Putamen (tissue), 1 donor: ENCODE measurements around the gene ARID1B.
A peak's percentile ranks its signal among the peaks of the same experiment; 100 is the strongest.

ENCODE experiments used
- DNase-seq: peaks from one replicate; pipeline ENCODE4 v3.0.0-alpha.2; 2016; ENCODE audit warnings: low spot score

The ARID1B gene

DNA sequence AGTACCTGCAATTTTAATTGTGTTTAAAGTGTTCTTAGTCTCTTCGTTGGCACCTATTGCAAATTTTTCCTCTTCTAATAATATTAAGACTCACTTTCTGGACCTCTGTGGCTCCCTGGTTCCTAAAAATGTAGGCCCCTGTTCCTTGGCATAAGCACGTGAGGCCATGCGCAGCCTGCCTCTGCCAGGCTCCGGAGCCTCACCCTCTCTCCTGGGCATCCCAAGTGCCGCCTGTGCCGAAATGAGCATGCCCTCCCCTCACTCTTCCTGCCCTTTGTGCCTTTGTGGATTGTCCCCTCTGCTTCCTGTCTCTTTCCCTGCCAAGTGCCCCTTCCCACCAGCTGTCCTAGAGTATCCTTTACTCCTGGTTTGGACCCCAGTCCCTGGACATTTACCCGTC, 300.1 kb downstream of the ARID1B start:
- no peak for DNase-seq

DNA sequence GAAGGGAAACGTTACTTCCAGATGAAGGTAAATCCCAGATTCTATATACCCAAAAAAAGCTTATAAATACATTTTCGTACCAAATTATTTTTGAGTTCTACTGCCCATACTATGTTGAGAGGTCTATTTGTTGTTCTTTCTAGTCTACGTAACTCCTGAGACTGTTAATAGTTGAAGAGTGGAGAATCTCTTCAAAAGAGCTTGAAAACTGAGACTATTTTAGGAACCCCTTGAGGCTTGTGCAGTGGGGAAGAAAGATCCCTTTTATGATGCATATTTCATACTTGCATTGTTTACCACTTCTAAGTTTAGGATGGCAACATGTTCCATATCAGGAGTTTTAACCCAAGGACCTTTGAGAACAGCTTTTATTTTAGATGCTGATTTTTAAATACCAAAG, 301.1 kb downstream of the ARID1B start:
- no peak for DNase-seq

DNA sequence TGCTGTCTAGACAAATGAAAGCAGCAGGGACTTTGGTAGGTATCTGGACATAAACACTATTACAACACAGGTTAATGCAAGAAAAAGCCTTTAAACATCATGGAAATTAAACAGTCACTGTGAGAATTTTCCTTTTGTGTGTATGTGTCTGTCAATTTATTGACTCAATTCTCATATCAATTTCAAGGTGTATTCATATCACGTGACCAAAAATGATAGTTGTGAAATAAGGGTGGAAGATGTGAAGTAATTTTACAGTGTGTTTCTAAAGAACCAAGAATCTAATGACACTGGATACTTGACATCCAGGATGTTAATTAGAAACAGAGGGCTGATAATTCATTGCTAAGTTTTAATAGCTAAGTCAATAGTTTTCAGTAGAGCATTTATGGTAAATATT, 302.1 kb downstream of the ARID1B start:
- no peak for DNase-seq

DNA sequence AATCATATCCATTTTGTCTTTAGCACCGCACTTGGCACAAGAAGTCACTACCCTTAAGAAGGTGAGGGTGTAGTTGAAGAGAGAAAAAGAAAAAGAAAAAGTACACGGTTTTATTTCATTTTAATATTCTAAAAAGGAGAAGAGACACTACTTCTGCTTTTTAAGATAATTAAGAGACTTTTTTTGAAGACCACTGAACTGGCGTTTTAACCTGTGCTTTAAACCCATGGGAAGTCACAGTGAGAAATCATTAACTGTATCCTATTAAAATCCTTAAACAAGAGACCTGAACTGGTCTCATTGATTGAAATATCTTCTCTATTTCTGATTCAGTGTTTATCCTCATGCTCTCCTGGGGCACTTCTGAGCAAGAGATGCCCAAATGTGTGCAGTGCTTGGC, 302.6 kb downstream of the ARID1B start:
- no peak for DNase-seq

DNA sequence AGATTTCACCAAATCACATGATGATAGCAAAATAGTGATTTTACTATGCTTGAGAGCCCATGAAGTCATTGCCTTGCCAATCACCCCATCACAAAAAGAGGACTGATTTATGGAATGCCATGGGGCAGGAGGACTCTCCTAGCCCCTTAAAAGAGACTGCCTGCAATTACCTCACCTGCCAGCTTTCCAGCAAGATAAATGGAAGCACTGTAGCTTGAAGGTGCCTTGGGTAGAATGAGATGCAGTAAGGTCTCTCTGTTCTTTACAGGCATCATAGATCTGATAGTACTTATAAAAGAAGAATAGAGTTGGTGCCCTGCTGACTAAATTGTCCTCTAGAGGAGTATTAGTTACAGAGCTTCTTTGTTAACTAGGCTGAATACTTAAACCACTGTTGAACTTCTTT, 303.8 kb downstream of the ARID1B start:
- DNase-seq: no peak

DNA sequence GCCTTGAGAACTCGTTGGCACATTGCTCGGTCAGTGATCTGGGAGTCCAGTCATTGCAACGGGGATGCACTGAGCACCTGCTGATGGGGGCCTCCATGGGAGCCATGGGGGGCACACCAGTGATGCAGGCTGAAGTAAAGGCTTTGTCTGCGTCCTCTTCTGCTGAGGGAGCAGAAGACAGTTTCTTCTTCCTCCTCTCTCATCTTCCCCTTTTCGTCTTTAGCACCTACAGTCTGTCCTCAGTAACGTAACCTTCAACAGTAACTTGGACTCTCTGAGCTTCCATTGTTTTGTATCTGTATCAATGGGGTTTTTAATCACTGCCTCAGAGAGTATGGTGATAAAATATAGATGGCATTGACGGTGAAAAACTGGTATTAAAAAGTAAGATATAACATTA, 306.2 kb downstream of the ARID1B start:
- no peak for DNase-seq

DNA sequence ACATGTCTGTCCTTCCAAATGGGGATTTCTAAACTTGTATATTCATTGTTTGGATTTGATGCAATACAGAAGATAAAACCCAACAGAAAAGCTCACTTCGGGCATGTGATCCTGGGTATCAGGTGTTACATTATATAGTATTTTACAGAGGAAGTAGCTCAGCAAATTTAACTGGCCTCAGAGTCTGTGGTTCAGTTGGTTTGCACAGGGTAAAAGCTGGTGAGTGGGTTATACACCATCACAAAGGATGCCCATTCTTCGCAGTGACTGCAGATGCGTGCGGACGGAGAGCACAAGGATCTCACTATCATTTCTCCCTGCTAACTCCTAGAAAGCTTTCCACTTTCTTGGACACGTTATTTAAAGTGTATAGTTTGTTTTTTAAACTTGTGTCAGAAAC, 309.5 kb downstream of the ARID1B start:
- DNase-seq: no peak

DNA sequence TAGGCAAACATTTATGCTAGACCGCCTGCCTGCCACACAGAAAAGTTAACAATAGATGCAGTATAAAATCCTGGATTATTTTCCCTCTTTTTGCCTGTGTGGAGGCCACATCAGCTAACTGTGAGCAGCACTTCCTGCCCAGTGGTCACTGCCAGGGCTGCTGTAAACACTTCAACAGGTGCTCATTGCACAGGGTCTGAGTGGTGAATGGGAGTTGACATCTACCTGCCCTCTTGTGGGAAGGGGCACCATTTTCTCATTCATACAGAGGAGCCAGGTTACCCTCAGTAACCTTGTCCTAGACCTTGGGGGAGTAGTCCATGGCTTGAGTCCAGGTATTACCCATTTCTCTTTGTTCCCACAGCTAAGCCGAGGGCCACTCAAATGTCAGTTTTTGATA, 310.8 kb downstream of the ARID1B start:
- DNase-seq: no peak

DNA sequence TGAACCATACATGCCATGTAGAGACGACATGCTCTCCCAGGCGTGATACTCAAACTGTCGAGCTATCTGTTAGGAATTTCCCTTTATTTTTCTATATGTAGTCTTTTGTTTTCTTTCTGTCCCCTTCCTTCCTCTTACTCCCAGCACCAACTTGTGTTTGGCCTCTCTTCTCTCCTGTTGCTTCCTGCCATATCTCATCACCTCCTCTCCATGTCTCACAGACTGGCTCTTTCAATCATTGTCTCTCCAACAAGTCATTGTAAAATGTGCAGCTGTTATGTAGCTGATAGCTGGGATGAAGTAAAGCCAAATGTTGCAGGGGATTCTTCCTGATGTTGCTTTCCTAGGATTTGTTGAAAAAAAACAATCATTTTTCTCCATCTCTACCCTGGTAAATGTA, 311.7 kb downstream of the ARID1B start:
- no peak for DNase-seq

DNA sequence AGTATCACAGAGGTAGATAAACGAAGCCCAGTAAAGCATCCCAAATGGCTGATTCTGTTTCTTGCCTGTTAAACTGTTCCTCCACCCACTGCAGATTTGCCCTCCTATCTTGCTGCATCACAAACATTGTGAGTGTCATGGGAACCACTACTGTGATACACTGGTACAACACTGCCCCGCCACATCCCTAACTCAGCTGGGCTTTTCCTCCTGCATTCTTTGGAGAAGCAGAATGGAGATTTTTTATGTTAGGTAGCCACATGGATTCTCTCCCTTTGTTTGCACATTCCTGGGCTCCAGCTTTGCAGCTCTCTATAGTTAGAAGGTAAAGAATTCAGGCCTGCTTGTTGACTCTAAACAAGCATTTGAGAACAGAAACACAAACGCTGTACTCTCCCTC, 312.1 kb downstream of the ARID1B start:
- DNase-seq: no peak

DNA sequence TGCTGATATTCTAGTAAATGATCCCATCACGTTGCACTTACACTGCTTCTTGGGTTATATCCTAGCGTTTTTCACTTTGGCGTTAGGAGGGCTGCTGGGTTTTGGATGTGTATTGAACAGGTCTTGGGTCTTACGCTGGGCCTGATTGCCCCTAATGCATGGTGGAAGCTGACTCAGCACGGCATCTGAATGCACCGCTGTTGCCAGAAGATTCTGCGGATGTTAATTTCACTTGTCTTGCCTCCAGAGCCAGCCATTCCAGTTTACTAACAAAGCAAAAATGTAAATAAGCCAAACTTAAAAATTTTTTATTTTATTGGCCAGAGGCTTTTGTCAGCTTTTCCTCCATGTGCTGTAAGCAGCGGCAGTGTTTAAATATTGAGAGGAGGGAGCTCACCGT, 312.7 kb downstream of the ARID1B start:
- no peak for DNase-seq

DNA sequence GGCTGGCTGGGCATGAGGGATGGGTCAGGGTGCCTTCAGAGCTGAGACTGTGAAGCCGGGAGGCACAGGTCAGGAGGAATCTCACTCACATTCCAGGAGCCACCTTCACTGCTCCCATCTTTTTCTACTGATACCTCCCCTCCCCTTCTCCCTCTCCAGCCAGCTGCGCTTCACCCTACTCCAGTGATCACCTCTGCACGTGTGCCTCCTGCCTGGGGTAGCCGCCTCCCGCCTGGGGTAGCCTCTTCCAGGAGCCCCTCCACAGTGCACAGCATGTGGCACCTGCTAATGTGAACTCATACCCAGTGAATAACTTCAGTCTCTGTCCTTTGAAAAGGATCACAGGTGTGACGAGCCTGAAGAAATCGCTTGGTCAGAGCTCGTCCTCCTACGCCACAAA, 313.6 kb downstream of the ARID1B start:
- no peak for DNase-seq

DNA sequence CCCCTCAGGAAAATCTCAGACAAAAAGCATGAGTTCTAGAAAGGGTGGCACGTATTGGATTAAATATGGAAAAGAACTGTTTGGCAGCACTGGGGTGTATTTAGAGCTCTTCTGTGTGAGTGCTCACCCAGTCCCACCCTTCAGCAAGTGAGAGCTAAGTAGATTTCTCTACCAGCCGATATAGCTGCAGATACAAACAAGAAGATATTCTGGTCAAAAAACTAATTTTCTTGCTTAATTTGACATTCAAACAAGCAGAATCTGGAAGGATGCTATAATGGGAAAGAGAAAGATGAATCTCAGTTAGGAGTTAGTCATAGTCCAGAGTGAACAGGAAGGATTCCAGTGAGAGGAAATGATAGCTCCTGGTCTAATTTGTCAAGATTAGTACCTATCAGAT, 314.1 kb downstream of the ARID1B start:
- no peak for DNase-seq

DNA sequence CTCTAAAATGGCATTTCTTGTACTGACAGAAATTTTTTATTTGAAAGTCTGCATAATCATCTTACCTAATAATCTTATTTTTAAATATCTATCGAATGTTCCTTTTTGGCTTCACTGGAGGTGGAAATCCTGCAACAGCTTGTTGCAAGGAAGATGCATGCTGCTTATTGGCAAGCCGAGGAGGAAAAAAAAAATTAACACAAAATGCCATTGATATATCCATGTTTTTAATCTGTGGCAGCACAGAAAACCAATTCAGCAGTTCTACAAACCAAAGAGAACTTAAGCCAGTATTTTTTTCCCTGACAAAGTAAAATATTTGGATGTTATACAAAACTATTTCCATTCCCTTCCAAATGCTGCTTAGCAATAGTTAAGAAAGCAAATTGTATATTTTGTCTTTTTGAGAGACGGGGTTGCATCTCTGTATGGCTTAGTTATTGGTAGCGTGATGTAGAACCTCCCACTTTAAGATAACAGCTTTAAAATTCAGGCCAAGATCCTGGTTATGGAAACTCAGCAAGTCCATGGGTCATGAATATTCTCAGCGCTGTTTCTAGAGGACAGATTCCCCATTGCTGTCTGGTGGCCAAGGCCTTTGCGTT, 314.8 kb downstream of the ARID1B start:
- no peak for DNase-seq

DNA sequence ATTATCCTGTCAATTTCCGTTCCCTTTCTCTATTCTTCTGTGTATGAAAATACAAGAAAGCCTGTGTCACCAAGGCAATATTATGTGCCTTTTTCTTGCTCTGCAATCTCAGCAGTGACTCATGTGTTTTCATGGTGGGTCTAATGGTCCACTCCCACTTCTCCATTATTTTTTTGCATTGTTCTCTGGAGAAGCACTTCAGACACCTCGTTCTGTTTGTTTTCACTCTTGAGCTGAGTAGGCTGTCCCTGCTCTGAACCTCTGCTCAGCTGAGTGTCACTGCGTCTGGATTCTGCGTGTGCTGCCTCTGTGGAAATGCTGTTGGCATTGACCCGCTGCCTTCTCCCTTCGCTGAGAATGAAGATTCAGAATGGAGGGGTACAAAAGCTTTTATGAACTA, 315.6 kb downstream of the ARID1B start:
- DNase-seq: no peak

DNA sequence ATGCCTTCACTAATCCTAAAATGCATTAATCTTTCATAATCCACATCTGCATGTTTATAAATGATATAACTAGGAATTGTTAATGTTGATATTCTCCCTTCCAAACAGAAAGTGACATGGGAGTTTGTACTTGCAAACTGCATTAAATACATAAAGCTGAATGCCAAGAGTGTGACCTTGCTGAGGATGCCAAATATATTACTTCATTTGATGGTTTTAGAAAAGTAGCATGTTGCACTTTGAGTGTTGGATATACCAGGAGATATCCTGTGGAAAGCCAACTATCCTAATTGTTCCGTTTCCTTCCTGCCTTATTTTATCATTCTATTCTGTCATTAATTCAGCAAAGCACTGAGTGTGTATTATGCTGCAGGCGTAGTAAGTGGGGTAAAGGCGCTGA, 316.4 kb downstream of the ARID1B start:
- no peak for DNase-seq

DNA sequence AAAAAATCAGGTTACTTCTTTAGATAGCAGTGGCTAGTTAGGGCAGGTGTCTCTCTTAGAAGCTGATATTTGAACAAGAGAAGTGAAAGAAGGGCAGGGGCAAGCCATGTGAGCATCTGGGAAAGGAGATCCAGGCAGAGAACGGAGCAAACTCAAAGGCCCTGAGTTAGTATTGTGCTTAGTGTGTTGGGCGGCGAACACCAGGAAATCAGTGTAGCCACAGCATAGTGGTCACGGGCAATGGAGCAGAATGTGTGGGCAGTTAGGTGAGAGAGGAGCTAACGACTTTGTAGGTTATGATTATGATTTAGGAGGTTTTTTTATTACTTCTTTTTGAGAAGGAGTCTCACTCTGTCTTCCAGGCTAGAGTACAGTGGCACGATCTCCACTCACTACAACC, 316.9 kb downstream of the ARID1B start:
- DNase-seq: no peak

DNA sequence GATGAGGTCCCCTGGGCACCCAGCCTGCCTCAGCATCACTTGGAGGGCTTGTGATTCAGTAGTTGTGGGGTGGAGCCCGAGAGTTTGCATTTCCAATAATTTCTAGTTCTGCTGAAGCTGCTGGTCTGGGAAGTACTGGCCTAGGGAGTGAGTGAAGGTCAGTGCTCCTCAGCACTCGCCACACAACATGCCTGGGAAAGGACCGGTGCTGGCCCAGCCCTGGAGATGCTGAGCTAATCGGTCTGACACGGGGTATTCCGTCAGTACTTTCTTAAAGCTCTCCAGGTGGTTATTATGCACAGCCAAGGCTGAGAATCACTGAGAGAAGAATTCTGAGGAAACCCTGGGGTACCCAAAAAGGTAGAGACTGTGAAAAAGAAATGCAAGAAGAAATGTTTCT, 317.9 kb downstream of the ARID1B start:
- no peak for DNase-seq

DNA sequence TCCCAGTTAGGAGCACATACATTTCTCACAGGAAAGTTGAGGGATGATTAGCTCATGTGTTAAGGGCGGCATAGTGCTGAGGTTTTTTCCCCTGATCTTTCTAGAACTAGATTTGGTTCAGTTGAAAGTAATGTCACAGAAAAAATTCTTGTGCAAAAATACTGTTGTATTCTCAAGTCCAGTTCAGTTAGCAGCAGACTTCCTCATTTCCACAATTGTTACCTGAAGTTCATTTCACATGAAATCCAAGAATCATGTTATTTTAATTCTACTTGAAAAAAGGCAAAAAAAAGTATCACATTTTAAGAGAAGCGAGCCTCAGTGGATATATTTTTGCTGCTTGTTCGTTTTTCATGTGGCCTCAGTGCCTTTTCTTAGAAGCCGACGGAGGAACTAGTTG, 318.4 kb downstream of the ARID1B start:
- DNase-seq: no peak

DNA sequence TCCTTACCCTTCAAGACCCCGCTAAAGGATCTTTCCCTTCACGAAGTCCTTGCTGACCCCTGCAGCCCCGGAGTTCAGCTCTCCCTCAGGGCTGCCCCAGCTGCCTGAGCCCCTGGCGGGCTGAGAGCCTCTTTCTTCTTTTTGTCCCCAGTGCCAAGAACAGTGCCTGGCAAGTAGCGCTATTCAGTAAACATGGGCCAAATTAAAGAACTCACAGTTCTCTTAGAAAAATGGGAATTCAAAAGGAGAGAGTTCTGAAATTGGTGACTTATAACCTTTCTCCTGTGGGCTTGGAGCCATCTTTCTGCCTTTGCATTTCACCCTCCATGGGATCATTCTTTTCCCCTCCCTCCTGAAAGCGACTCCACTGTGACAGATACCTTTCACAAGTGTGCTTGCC, 318.9 kb downstream of the ARID1B start:
- DNase-seq: no peak

DNA sequence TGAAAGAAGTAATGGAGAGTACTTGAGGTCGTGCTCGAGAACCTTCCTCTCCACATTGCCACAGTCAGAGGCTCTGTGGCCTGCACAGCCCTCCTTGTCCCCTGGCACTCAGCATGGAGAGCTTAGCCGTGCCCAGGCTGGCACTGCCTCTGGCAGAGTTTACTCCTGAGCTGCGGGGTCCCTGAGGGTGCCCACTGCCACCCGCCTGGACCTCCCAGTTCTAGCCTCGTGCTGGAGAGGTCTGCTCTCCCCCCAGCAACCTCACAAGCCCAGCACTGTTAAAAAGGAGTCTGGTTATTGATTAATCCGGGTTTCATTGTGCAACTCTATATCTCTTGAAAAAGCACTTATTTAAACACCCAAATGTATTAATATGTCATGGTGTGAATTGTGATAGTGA, 319.3 kb downstream of the ARID1B start:
- DNase-seq: peak; percentile 23

DNA sequence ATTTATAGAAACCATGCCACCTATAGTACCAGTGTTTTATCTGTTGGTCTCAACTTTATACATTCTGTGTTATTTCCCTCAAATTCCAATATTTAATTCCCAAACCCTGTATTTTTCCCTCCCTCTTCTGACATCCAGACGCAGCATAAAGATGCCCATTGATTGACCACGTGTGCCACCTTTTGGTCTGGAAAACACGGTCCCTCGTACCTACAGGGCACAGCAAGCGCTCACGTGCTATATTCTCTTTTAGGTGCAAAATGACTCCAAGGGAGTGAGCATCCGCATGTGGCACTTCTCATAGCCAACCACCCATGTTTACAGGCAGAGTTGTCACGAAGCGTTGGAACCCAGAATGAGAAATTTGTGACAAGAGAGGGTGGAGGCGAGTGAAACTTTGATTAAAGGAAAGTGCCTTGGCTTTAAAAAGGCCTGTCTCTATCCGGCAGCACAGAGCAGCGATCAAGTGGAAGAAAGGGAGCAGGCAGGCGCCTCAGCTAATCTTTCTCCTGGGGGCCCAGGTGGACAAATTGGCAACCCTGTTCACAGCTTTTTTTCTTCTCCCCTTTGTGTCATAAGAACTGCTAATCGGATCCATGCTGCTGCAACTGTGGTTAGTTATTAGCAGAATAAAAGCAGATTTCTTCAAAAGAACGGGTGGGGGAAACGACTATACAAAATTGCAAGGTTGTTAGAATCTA, 320.2 kb downstream of the ARID1B start:
- no peak for DNase-seq

DNA sequence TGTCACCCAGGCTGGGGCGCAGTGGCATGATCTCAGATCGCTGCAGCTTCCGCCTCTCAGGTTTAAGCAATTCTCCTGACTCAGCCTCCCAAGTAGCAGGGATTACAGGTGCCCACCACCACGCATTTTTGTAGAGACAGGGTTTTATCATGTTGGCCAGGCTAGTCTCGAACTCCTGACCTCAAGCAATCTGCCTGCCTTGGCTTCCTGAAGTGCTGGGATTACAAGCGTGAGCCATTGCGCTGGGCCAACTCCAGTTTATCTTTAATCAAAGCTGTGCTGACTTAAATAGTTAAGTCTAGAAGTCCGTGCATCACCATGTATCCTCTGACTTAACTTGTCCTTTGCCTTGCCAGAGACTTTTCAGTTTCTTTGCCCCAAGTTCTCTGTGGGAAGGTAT, 321.8 kb downstream of the ARID1B start:
- DNase-seq: no peak

DNA sequence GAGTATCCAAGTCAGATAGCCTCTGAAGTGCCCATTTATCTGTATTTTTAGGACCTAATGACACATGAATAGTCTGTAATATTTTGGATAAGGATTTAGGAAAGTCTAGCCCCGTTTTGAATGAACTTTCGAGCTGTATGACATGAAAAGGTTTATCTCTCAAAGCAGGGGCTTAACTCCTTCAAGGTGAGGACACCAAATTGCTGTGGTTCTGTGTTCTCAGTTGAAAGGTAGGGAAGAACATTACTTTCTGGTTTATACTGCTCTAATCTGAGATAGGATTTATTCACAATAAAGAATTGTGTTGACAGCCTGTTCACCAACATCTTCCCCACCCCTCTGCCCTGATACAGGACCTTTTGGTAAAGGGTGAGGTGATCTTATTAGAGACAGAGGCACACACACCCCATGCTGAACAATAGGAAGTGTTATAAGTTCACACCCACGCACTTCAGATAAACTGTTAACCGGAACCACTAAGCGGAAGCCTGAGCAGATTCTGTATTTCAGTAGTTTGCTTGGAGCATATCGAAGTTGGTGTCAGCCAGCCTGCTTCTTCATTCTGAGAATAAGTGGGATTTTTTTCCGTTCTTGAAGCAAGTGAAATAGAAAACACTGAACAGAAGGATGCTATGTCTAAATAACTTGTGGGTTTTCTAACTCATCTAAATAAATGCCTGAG, 322.9 kb downstream of the ARID1B start:
- DNase-seq: no peak
